ENCODE measurements around the gene CAPRIN1. TPM values are rescaled to one million over a fixed set of nuclear protein-coding genes. Genes with fewer than 3 reads are reported as not detected.
"Not testable (repeated sequence)": the region's sequence is repeated elsewhere in the genome, so short reads cannot be mapped to it uniquely, and the experiment has no call there.

Gene CAPRIN1
- total and polyA plus RNA-seq, 3 experiments from 2014 or later, result 75.2 to 287 (median 275) TPM

DNA sequence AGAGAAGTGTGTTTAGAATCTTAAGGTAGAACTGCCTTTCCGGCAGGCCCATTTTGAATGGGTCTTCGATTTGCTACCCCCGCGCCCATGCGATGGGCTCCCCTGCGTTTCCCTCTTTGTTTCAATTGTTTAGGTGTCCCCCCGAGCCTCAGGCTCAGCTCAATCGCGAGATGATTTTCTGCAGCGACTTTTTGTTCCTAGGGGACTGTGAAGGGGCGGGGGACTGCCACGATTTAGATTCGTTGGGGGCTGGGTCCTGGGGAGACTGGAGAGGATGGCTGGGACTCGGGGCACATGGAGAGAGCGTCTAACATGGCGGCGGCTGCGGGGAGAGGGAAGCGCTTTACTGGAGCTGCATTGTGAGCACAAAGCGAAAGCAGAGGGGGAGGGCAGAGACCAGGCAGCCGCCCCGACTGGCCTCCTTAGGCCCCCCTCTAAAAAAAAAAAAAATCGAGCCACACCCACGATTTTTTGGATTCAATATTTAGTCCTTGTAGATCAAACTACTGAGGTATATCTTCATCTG, 1.7 kb downstream of the CAPRIN1 start:
- peak overlapping the region; percentile 96 to 100 (median 99) for H3K4me3 Mint-ChIP-seq
- ChIA-PET CTCF (interaction anchor here (0.7 to 1.2 kb wide), 2 partner anchors 13 to 35 kb away, joined by 3 read pairs; no protein-coding TSS in a partner anchor), POLR2A (interaction anchor here (0.6 to 4.4 kb wide), 4 partner anchors 18 to 305 kb away, joined by 5 to 54 read pairs (median 6); partner anchors contain the start of genes ABTB2 and NAT10)
- H3K27ac Mint-ChIP-seq, result peak overlapping the region; percentile 94 to 99 (median 96)
- no peaks in the 10 kb centered on the region for H3K9me3 Mint-ChIP-seq
- Histone ChIP-seq H3K4me3 (ENCODE audit: low read length) (peak overlapping the region; percentile 90), H3K4me1 (ENCODE audit: insufficient read depth, low read length) (peaks cover 39% of the 10 kb centered on the region), H3K36me3 (ENCODE audit: insufficient read depth, low read length) (no peaks in the 10 kb centered on the region), H3K9me3 (ENCODE audit: low read length) (no peaks in the 10 kb centered on the region), H3K27me3 (ENCODE audit: insufficient read depth, low read length, poor library complexity, severe bottlenecking) (no peaks in the 10 kb centered on the region), H3K27ac (ENCODE audit: low read depth, low read length) (peak overlapping the region; percentile 92)
- H3K4me1 Mint-ChIP-seq, result peaks cover 41 to 49% (median 47%) of the 10 kb centered on the region in 3 donors
- peaks cover 0 to 27% (median 0%) of the 10 kb centered on the region in 3 donors for H3K36me3 Mint-ChIP-seq
- peak; percentile 76 to 86 (median 78) for DNase-seq
- peaks cover 0 to 6% of the 10 kb centered on the region in 2 donors for H3K27me3 Mint-ChIP-seq

DNA sequence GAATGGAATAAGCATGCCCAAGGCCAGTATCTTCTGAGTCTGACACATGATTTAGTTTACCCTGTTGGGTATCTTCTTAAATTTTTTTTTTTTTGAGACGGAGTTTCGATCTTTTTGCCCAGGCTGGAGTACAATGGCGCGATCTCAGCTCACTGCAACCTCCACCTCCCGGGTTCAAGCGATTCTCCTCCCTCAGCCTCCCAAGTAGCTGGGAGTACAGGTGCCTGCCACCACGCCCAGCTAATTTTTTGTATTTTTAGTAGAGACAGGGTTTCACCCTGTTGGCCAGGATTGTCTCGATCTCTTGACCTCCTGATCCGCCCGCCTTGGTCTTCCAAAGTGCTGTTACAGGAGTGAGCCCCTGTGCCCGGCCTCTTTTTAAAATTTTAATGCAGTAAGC, 2.8 kb downstream of the CAPRIN1 start:
- peaks cover 49% of the 10 kb centered on the region for H3K4me1 ChIP-seq (ENCODE audit: insufficient read depth, low read length)
- H3K4me3 ChIP-seq (ENCODE audit: low read length); H3K27me3 Mint-ChIP-seq; POLR2A ChIA-PET; H3K9me3 ChIP-seq (ENCODE audit: low read length); CTCF ChIA-PET; H3K9me3 Mint-ChIP-seq; H3K36me3 ChIP-seq (ENCODE audit: insufficient read depth, low read length); DNase-seq; H3K27me3 ChIP-seq (ENCODE audit: insufficient read depth, low read length, poor library complexity, severe bottlenecking): not testable (repeated sequence)
- Mint-ChIP-seq H3K4me3 (peak overlapping the region in 6 of 7 donors; percentile 32 to 100 (median 97)), H3K36me3 (peaks cover 0 to 37% (median 0%) of the 10 kb centered on the region in 3 donors), H3K27ac (peak overlapping the region in 6 of 8 donors; percentile 22 to 99 (median 82)), H3K4me1 (peaks cover 51 to 61% (median 58%) of the 10 kb centered on the region in 3 donors)
- H3K27ac ChIP-seq (ENCODE audit: low read depth, low read length), result peak overlapping the region; percentile 92

DNA sequence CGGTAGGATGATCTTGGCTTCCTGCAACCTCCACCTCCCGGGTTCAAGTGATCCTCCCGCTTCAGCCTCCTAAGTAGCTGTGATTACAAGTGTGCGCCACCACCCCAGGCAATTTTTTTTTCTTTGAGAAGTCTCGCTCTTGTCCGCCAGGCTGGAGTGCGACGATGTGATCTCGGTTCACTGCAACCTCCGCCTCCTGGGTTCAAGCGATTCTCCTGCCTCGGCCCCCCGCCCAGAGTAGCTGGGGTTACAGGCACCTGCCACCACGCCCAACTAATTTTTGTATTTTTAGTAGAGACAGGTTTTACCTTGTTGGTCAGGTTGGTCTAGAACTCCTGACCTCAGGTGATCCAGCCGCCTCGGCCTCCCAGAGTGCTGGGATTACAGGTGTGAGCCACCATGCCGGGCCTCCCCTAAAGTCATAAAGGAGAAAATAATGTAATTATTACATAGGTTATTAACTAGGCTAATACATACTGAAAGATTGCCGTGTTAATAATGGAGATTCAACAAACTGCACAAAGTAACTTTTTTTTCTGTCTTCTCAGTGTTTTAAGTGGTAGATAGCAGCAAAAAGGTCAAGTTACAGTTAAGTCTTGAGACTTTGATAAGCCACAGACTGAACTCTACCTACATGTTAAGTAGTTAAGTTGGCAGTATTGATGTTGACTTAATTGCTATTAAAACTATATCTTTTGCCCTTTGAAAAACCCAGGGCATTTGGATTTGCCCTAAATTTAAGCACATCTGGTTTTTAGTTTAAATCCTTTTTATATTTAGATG, 3.9 kb downstream of the CAPRIN1 start:
- ChIA-PET CTCF (no interaction called here), POLR2A (no interaction called here)
- H3K9me3 Mint-ChIP-seq, result no peaks in the 10 kb centered on the region
- H3K36me3 Mint-ChIP-seq, result peaks cover 0 to 41% (median 3%) of the 10 kb centered on the region in 3 donors
- Histone ChIP-seq H3K27me3 (ENCODE audit: insufficient read depth, low read length, poor library complexity, severe bottlenecking) (no peaks in the 10 kb centered on the region), H3K4me3 (ENCODE audit: low read length) (peak overlapping the region; percentile 7), H3K9me3 (ENCODE audit: low read length) (no peaks in the 10 kb centered on the region), H3K36me3 (ENCODE audit: insufficient read depth, low read length) (no peaks in the 10 kb centered on the region), H3K4me1 (ENCODE audit: insufficient read depth, low read length) (peaks cover 56% of the 10 kb centered on the region), H3K27ac (ENCODE audit: low read depth, low read length) (no peak overlapping the region)
- no peak for DNase-seq
- peaks cover 57 to 67% (median 65%) of the 10 kb centered on the region in 3 donors for H3K4me1 Mint-ChIP-seq
- peak overlapping the region; percentile 34 to 87 (median 63) for H3K27ac Mint-ChIP-seq
- H3K4me3 Mint-ChIP-seq, result peak overlapping the region; percentile 4 to 69 (median 54)
- peaks cover 0 to 6% of the 10 kb centered on the region in 2 donors for H3K27me3 Mint-ChIP-seq

DNA sequence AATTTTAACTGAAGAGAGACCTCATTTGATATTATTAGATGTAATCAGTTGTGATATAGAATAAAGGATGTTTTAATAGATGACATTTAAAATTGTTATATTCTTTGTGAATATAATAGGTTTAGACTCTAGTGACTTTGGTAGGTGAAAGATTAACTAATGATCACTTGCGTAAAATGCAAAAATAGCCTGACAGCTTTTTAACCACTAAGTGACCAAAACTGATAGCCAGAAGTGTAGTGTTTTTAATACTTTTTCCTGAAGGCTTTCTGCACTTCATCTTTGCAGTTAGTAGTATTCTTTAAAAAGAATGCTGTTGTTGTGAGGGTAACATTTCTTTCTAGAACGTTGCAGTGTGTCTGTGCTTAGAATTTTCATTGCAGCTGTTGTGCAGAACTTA, 5.1 kb downstream of the CAPRIN1 start:
- peak overlapping the region in 3 of 8 donors; percentile 26 to 41 (median 30) for H3K27ac Mint-ChIP-seq
- no peaks in the 10 kb centered on the region for H3K27me3 ChIP-seq (ENCODE audit: insufficient read depth, low read length, poor library complexity, severe bottlenecking)
- H3K9me3 Mint-ChIP-seq, result no peaks in the 10 kb centered on the region
- H3K27ac ChIP-seq (ENCODE audit: low read depth, low read length), result no peak overlapping the region
- no peaks in the 10 kb centered on the region for H3K9me3 ChIP-seq (ENCODE audit: low read length)
- H3K27me3 Mint-ChIP-seq, result peaks cover 0 to 6% of the 10 kb centered on the region in 2 donors
- DNase-seq, result no peak
- H3K36me3 Mint-ChIP-seq, result peaks cover 0 to 45% (median 3%) of the 10 kb centered on the region in 3 donors
- POLR2A ChIA-PET, result interaction anchor here (1.1 kb wide), 1 partner anchor 20 kb away, joined by 4 read pairs; no protein-coding TSS in a partner anchor
- CTCF ChIA-PET, result no interaction called here
- H3K4me3 ChIP-seq (ENCODE audit: low read length), result no peak overlapping the region
- H3K36me3 ChIP-seq (ENCODE audit: insufficient read depth, low read length), result no peaks in the 10 kb centered on the region
- H3K4me1 ChIP-seq (ENCODE audit: insufficient read depth, low read length), result peaks cover 59% of the 10 kb centered on the region
- peaks cover 58 to 73% (median 65%) of the 10 kb centered on the region in 3 donors for H3K4me1 Mint-ChIP-seq
- H3K4me3 Mint-ChIP-seq, result peak overlapping the region in 6 of 7 donors; percentile 29 to 61 (median 48)

DNA sequence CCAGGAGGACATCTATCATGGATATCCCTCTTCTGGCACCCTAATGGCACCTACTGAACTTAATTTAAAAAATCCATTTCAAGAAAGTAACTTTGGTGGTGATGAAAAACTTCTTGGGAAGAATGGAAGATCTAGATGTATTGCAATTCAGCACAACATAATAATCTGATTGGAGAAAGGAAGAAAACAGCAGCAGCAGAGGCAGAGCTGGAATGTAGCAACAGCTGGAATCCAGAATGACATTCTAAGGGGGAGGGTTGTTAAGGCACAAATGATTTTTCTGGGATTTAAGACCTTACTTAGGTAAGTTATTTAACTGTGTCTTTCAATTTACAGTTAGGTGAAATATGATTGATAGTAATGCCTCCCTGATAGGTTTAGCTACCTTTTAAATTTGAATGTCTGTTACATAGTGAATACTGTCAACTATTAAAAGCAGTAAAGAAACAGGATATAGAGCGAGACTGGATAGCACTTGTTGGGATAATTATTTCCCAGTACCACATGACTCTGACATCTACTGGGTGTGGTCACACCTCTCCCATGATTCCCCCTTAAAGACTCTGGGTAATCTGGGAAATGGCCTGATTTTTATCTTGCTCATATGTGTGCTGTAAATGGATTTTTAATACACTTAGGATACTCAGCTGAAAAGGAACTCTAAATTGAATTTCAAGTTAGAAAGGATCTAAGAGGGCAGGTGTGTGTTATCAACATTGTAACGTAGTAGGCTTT, 11.7 kb downstream of the CAPRIN1 start:
- ChIA-PET POLR2A (no interaction called here), CTCF (no interaction called here)
- H3K27ac Mint-ChIP-seq, result peak overlapping the region in 7 of 8 donors; percentile 14 to 64 (median 48)

DNA sequence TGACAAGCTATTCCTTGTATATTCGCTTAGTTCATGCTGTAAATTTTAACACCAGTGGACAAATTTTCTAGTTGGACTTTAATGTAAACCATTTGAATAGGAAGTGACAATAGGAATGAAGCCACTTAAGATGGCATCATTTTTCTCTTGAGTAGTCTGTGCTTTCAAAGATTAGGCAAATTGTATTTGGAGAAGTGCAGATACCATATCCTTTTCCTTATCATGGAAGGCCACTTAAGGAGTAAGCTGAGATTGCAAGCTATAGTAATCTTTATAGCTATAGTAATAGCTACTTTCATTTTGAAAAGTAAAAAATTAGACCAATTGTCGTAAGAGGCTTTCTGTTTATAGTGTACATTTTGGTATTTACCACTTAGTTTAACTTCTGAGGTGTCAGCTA, 12.8 kb downstream of the CAPRIN1 start:
- H3K4me3 Mint-ChIP-seq, result peak overlapping the region in 3 of 7 donors; percentile 9 to 48 (median 16)
- no peaks in the 10 kb centered on the region for H3K9me3 Mint-ChIP-seq
- Histone ChIP-seq H3K4me1 (ENCODE audit: insufficient read depth, low read length) (peaks cover 53% of the 10 kb centered on the region), H3K36me3 (ENCODE audit: insufficient read depth, low read length) (peaks cover 5% of the 10 kb centered on the region), H3K27me3 (ENCODE audit: insufficient read depth, low read length, poor library complexity, severe bottlenecking) (no peaks in the 10 kb centered on the region), H3K27ac (ENCODE audit: low read depth, low read length) (no peak overlapping the region), H3K4me3 (ENCODE audit: low read length) (no peak overlapping the region), H3K9me3 (ENCODE audit: low read length) (no peaks in the 10 kb centered on the region)
- ChIA-PET CTCF (interaction anchor here (1.0 kb wide), 1 partner anchor 13 kb away, joined by 3 read pairs; no protein-coding TSS in a partner anchor), POLR2A (interaction anchor here (1.0 kb wide), 1 partner anchor 13 kb away, joined by 7 read pairs; the partner anchor contains the start of gene CAPRIN1)
- peaks cover 63 to 81% (median 69%) of the 10 kb centered on the region in 3 donors for H3K4me1 Mint-ChIP-seq
- H3K36me3 Mint-ChIP-seq, result peaks cover 0 to 55% (median 14%) of the 10 kb centered on the region in 3 donors
- H3K27ac Mint-ChIP-seq, result peak overlapping the region in 4 of 8 donors; percentile 5 to 50 (median 40)
- no peak for DNase-seq
- no peaks in the 10 kb centered on the region for H3K27me3 Mint-ChIP-seq

More for the DNA sequence above, 11.7 kb downstream of the CAPRIN1 start:
- H3K4me1 ChIP-seq (ENCODE audit: insufficient read depth, low read length), result peaks cover 55% of the 10 kb centered on the region
- no peaks in the 10 kb centered on the region for H3K9me3 Mint-ChIP-seq
- H3K27me3 Mint-ChIP-seq, result no peaks in the 10 kb centered on the region
- H3K4me3 Mint-ChIP-seq, result peak overlapping the region in 4 of 7 donors; percentile 17 to 51 (median 34)
- DNase-seq, result no peak
- H3K27ac ChIP-seq (ENCODE audit: low read depth, low read length), result no peak overlapping the region
- H3K9me3 ChIP-seq (ENCODE audit: low read length), result no peaks in the 10 kb centered on the region
- peaks cover 5% of the 10 kb centered on the region for H3K36me3 ChIP-seq (ENCODE audit: insufficient read depth, low read length)
- peaks cover 69 to 86% (median 73%) of the 10 kb centered on the region in 3 donors for H3K4me1 Mint-ChIP-seq
- peaks cover 0 to 61% (median 14%) of the 10 kb centered on the region in 3 donors for H3K36me3 Mint-ChIP-seq
- no peak overlapping the region for H3K4me3 ChIP-seq (ENCODE audit: low read length)
- H3K27me3 ChIP-seq (ENCODE audit: insufficient read depth, low read length, poor library complexity, severe bottlenecking), result no peaks in the 10 kb centered on the region

DNA sequence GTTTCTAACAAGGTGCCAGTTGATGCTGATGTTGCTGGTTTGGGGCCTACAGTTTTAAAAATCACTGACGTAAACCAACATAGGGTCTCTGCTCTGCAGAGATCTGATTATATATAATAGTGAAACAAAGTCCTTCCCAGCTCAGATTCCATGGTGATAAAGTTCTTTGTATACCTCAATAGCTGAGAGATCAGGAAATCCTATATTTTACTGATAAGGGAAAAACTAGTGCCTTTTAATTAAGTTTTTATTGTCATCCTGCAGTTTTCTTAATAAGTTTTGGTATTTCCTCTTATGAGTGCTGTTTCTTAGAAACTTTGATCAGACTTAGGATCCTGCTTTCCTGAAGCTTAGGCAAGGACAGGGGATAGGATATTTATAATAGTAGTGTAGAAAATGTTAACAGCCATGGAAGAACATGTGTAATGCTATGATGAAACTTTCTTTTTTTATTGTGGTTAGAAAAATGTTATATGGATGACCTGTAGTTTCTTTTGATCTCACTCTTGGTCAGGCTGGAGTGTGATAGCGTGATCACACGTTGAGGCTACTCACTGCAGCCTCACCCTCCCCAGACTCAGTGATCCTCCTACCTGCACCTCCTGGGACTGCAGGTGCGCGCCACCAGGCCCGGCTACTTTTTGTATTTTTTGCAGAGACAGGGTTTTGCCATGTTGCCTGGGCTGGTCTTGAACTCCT, 14.1 kb downstream of the CAPRIN1 start:
- H3K27me3 ChIP-seq (ENCODE audit: insufficient read depth, low read length, poor library complexity, severe bottlenecking), result no peaks in the 10 kb centered on the region
- peaks cover 5% of the 10 kb centered on the region for H3K36me3 ChIP-seq (ENCODE audit: insufficient read depth, low read length)
- H3K4me1 Mint-ChIP-seq, result peaks cover 63 to 83% (median 71%) of the 10 kb centered on the region in 3 donors
- no peaks in the 10 kb centered on the region for H3K9me3 ChIP-seq (ENCODE audit: low read length)
- ChIA-PET POLR2A (no interaction called here), CTCF (no interaction called here)
- no peak overlapping the region for H3K4me3 ChIP-seq (ENCODE audit: low read length)
- no peaks in the 10 kb centered on the region for H3K9me3 Mint-ChIP-seq
- H3K4me3 Mint-ChIP-seq, result peak overlapping the region in 5 of 7 donors; percentile 28 to 84 (median 43)
- H3K27ac Mint-ChIP-seq, result peak overlapping the region in 7 of 8 donors; percentile 14 to 73 (median 42)
- peaks cover 0 to 50% (median 11%) of the 10 kb centered on the region in 3 donors for H3K36me3 Mint-ChIP-seq
- DNase-seq, result peak in 2 of 5 donors; percentile 4 to 11
- no peaks in the 10 kb centered on the region for H3K27me3 Mint-ChIP-seq
- H3K27ac ChIP-seq (ENCODE audit: low read depth, low read length), result no peak overlapping the region
- peaks cover 45% of the 10 kb centered on the region for H3K4me1 ChIP-seq (ENCODE audit: insufficient read depth, low read length)

All from CD8-positive, alpha-beta memory T cell (primary cell).